HL-60 (cell line): ENCODE measurements around the gene CSE1L.

Experiments
- DNase-seq, 2 experiments: peaks; one replicate each; pipeline ENCODE4 v3.0.0-alpha.2; 2010 to 2020; ENCODE audit warnings: low read depth in 1 of 2, low spot score in 1 of 2
- H3K27ac ChIP-seq: fragments of 250-450 bp; sonication (Bioruptor Pico); replicated peaks from 2 replicates; pipeline ENCODE4 v1.5.1; 2020; ENCODE audit warnings: mild to moderate bottlenecking, moderate library complexity
- H3K27me3 ChIP-seq: fragments of 250-450 bp; sonication (Bioruptor Pico); 2 replicates; pipeline ENCODE4 v1.5.1; 2021; ENCODE audit warnings: mild to moderate bottlenecking, moderate library complexity; ENCODE audit not compliant: insufficient read depth, poor library complexity, severe bottlenecking
- H3K4me3 ChIP-seq: replicated peaks from 2 replicates; pipeline ENCODE4 v1.5.1; 2011; ENCODE audit warnings: mild to moderate bottlenecking, control low read depth, low read length; ENCODE audit not compliant: insufficient read depth
- GABPA ChIP-seq: IDR thresholded peaks from 2 replicates; pipeline ENCODE4 v1.6.1; 2012; ENCODE audit warnings: low read depth
- POLR2AphosphoS5 ChIP-seq: IDR thresholded peaks from 2 replicates; pipeline ENCODE4 v1.6.1; 2012; ENCODE audit warnings: low read depth
- REST ChIP-seq: IDR thresholded peaks from 2 replicates; pipeline ENCODE4 v1.6.1; 2012; ENCODE audit warnings: low read depth; ENCODE audit not compliant: insufficient replicate concordance
- SPI1 ChIP-seq: IDR thresholded peaks from 2 replicates; pipeline ENCODE4 v1.6.1; 2012; ENCODE audit warnings: low read depth, mild to moderate bottlenecking, borderline replicate concordance
- TF ChIP-seq, protein P1 (sequence below): IDR thresholded peaks from one replicate; pipeline ENCODE4 v1.5.1; 2011; ENCODE audit warnings: low read length, control low read depth, inconsistent platforms; ENCODE audit not compliant: insufficient read depth

The CSE1L gene

DNA sequence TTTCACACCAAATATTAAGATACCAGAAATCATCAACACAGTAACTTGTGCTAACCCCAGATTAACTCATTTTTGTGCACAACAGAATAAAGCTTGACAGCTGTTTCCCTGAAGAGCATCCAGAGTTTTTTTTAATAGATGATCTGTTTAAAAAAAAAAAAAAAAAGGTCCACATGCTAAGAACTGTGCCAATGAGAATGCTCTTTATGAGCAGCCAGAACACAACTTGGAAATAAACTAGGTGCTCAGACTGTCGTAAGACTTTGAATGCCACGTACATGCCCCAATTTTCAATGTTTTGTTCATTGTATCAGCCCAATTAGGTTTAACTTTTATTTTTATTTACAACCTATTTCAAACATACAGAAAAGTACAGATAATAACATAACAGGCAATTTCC, 94.7 kb downstream of the CSE1L start:
- no peak for DNase-seq
- Histone ChIP-seq H3K27ac (no peak overlapping the region), H3K27me3 (no peaks in the 10 kb centered on the region), H3K4me3 (no peak overlapping the region)
- TF ChIP-seq REST (no peak), SPI1 (no peak), POLR2AphosphoS5 (no peak), GABPA (no peak)
- TF ChIP-seq, protein P1, sequence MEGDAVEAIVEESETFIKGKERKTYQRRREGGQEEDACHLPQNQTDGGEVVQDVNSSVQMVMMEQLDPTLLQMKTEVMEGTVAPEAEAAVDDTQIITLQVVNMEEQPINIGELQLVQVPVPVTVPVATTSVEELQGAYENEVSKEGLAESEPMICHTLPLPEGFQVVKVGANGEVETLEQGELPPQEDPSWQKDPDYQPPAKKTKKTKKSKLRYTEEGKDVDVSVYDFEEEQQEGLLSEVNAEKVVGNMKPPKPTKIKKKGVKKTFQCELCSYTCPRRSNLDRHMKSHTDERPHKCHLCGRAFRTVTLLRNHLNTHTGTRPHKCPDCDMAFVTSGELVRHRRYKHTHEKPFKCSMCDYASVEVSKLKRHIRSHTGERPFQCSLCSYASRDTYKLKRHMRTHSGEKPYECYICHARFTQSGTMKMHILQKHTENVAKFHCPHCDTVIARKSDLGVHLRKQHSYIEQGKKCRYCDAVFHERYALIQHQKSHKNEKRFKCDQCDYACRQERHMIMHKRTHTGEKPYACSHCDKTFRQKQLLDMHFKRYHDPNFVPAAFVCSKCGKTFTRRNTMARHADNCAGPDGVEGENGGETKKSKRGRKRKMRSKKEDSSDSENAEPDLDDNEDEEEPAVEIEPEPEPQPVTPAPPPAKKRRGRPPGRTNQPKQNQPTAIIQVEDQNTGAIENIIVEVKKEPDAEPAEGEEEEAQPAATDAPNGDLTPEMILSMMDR = no peak
